Neural crest cell (in vitro differentiated cells): ENCODE results near the gene ARRDC5. TPM values are rescaled to one million over a fixed set of nuclear protein-coding genes. Genes with fewer than 3 reads are reported as not detected.
A peak's percentile ranks its signal among the peaks of the same experiment; 100 is the strongest.
"Not testable (repeated sequence)": the region's sequence is repeated elsewhere in the genome, so short reads cannot be mapped to it uniquely, and the experiment has no call there.

Source experiments
- DNase-seq: peaks from one replicate; pipeline ENCODE4 v3.0.0; 2021; ENCODE audit warnings: low read depth, mixed read lengths, low spot score
- H3K27ac Mint-ChIP-seq: one replicate; pipeline ENCODE4 v1.8.0; 2021; ENCODE audit warnings: mild to moderate bottlenecking, mixed read lengths; ENCODE audit not compliant: unreplicated experiment
- H3K27me3 Mint-ChIP-seq: 2 replicates; pipeline ENCODE4 v1.8.0; 2021; ENCODE audit warnings: low read depth, mild to moderate bottlenecking, mixed read lengths
- H3K36me3 Mint-ChIP-seq: 2 replicates; pipeline ENCODE4 v1.8.0; 2021; ENCODE audit warnings: low read depth, mild to moderate bottlenecking, mixed read lengths
- H3K4me1 Mint-ChIP-seq: 2 replicates; pipeline ENCODE4 v1.8.0; 2021; ENCODE audit warnings: mixed read lengths
- H3K4me3 Mint-ChIP-seq: one replicate; pipeline ENCODE4 v1.8.0; 2021; ENCODE audit warnings: mild to moderate bottlenecking, mixed read lengths
- H3K9me3 Mint-ChIP-seq: 2 replicates; pipeline ENCODE4 v1.8.0; 2021; ENCODE audit warnings: mixed read lengths
- total RNA-seq: library from RNA; stranded (reverse); gene quantifications from 2 replicates; pipeline ENCODE4 v1.2.1, GENCODE V29; 2021
- TF ChIP-seq, protein P1 (sequence below): fragments of 200-600 bp; sonication (generic); conservative IDR thresholded peaks from 2 replicates; pipeline ENCODE4 v1.5.0; 2021; ENCODE audit warnings: antibody characterized with exemption, mild to moderate bottlenecking

Gene ARRDC5
- total RNA-seq, 1 donor from 2014 or later, result not detected

DNA sequence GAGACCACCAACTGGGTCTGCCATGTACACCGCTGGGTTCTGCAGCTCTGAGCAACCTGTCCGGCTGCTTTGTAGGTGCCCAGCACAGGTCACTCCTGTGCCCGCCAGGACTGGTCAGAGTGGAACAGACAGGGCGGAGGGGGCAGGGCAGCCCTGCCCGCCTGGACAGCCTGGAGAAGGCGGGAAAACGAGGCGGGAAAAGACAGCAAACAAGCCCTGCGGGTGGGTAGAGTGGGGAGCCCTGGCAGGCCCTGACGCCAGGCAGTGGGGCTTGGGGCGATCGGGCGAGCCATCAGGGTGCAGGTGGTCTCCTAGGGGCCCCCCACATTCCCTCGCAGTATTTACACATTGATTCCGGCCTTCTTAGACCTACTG lies 6.1 kb upstream of the ARRDC5 start:
- H3K27me3 Mint-ChIP-seq, result no peaks in the 10 kb centered on the region
- H3K36me3 Mint-ChIP-seq, result peaks cover 6% of the 10 kb centered on the region
- peaks cover 38% of the 10 kb centered on the region for H3K4me1 Mint-ChIP-seq
- TF ChIP-seq, protein P1, sequence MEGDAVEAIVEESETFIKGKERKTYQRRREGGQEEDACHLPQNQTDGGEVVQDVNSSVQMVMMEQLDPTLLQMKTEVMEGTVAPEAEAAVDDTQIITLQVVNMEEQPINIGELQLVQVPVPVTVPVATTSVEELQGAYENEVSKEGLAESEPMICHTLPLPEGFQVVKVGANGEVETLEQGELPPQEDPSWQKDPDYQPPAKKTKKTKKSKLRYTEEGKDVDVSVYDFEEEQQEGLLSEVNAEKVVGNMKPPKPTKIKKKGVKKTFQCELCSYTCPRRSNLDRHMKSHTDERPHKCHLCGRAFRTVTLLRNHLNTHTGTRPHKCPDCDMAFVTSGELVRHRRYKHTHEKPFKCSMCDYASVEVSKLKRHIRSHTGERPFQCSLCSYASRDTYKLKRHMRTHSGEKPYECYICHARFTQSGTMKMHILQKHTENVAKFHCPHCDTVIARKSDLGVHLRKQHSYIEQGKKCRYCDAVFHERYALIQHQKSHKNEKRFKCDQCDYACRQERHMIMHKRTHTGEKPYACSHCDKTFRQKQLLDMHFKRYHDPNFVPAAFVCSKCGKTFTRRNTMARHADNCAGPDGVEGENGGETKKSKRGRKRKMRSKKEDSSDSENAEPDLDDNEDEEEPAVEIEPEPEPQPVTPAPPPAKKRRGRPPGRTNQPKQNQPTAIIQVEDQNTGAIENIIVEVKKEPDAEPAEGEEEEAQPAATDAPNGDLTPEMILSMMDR, result no peak
- H3K27ac Mint-ChIP-seq, result no peak overlapping the region
- no peak for DNase-seq
- peak overlapping the region; percentile 80 for H3K4me3 Mint-ChIP-seq
- no peaks in the 10 kb centered on the region for H3K9me3 Mint-ChIP-seq

- no peak overlapping the region for H3K27ac Mint-ChIP-seq
- H3K4me3 Mint-ChIP-seq, result peak overlapping the region; percentile 80
- no peak for DNase-seq
Observed at GRCh38 chr19:4908360-4908759, 5.7 kb upstream of the ARRDC5 start.

DNA sequence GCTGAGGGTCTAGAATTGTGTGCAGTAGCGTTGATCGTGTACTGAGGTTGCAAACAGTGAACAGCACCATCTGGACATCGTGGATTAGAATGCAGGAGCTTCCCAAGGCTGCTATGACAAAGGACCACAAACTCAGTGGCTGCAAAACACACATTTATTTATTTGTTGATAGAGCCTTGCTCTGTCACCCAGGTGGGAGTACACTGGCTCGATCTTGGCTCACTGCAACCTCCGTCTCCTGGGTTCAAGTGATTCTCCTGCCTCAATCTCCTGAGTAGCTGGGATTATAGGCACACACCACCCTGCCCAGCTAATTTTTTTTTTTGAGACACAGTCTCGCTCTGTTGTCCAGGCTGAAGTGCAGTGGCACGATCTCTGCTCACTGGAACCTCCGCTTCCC lies 4.3 kb upstream of the ARRDC5 start:
- Mint-ChIP-seq H3K27me3 (no peaks in the 10 kb centered on the region), H3K9me3 (no peaks in the 10 kb centered on the region), H3K36me3 (peaks cover 5% of the 10 kb centered on the region), H3K27ac (no peak overlapping the region), H3K4me3 (no peak overlapping the region), H3K4me1 (peaks cover 26% of the 10 kb centered on the region)
- TF ChIP-seq, protein P1, result no peak
- DNase-seq, result no peak

More at GRCh38 chr19:4908360-4908759, 5.7 kb upstream of the ARRDC5 start:
- TF ChIP-seq, protein P1, result no peak
- Mint-ChIP-seq H3K27me3 (no peaks in the 10 kb centered on the region), H3K9me3 (no peaks in the 10 kb centered on the region), H3K36me3 (peaks cover 6% of the 10 kb centered on the region), H3K4me1 (peaks cover 38% of the 10 kb centered on the region)

- peaks cover 9% of the 10 kb centered on the region for H3K4me1 Mint-ChIP-seq
- H3K27me3 Mint-ChIP-seq, result no peaks in the 10 kb centered on the region
- TF ChIP-seq, protein P1, result no peak
- H3K36me3 Mint-ChIP-seq, result no peaks in the 10 kb centered on the region
- no peak overlapping the region for H3K27ac Mint-ChIP-seq
- no peak overlapping the region for H3K4me3 Mint-ChIP-seq
- H3K9me3 Mint-ChIP-seq, result no peaks in the 10 kb centered on the region
- DNase-seq, result no peak
Observed at GRCh38 chr19:4904481-4904880, 1.8 kb upstream of the ARRDC5 start.

DNA sequence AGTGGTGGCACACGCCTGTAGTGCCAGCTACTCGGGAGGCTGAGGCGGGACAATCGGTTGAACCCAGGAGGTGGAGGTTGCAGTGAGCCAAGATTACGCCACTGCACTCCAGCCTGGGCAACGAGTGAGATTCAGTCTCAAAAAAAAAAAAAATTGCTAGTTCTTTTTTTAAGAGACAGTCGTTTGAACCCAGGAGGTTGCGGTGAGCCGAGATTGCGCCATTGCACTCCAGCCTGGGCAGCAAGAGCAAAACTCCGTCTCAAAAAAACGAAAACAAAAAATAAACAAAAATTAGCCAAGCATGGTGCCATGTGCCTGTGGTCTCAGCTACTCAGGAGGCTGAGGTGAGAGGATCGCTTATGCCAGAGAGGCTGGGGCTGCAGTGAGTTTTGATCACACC lies 1.8 kb downstream of the ARRDC5 start:
- H3K9me3 Mint-ChIP-seq, H3K27ac Mint-ChIP-seq, H3K4me3 Mint-ChIP-seq, H3K36me3 Mint-ChIP-seq, H3K4me1 Mint-ChIP-seq, H3K27me3 Mint-ChIP-seq, DNase-seq: not testable (repeated sequence)

GRCh38 chr19:4897146-4897545 lies 5.5 kb downstream of the ARRDC5 start:
- TF ChIP-seq, protein P1, result no peak
- Mint-ChIP-seq H3K36me3 (no peaks in the 10 kb centered on the region), H3K27me3 (no peaks in the 10 kb centered on the region), H3K4me3 (no peak overlapping the region), H3K27ac (no peak overlapping the region), H3K9me3 (no peaks in the 10 kb centered on the region), H3K4me1 (peaks cover 9% of the 10 kb centered on the region)
- DNase-seq, result no peak
